ENCODE measurements around the gene IRGC.
A peak's percentile ranks its signal among the peaks of the same experiment; 100 is the strongest.

IRGC gene

GRCh38 chr19:43725468-43725867 lies 9.6 kb downstream of the IRGC start:
- no peak for DNase-seq (ENCODE audit: low spot score)

DNA sequence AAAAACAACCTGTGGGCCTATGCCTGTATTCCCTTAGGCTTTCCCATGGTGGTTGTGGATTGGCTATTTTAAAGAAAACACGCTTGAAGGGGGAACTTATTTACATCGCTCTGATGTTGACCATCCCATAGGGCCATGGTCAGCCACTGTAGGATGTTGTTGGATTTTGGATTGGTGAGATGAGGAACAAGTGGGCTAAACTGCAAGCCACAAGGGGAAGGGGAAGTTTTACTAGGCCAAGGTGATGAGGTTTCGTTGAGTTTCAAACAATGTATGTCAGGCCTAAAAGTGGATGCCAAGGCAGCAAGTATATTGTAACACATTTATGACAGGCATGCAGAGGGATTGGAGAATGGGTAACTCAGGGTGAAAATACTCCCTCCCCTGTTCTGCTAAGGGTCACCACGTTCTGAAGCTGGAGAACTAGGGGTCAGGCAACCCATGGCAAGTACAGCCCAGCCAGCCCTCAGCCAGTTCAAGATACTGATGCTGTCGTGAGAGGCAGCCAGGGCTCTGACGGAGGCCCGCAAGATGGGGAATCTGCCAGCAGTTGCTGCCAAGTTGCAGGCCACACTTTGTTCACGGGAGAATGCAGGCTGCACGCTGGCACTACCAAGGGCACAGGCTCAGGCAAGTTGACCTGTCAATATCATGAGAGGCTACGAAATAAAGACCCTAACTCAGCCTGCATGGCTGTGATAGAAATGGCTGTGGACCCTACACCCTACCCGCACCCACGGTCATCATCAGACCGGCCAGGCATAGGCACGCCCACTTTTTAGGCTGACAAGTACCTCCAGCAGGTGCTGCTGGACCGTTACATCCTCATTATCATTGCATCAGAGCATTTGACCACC lies 11.1 kb downstream of the IRGC start:
- DNase-seq (ENCODE audit: low spot score), result no peak

- DNase-seq (ENCODE audit: low spot score), result no peak
Observed at GRCh38 chr19:43727593-43727853, 11.6 kb downstream of the IRGC start.

DNA sequence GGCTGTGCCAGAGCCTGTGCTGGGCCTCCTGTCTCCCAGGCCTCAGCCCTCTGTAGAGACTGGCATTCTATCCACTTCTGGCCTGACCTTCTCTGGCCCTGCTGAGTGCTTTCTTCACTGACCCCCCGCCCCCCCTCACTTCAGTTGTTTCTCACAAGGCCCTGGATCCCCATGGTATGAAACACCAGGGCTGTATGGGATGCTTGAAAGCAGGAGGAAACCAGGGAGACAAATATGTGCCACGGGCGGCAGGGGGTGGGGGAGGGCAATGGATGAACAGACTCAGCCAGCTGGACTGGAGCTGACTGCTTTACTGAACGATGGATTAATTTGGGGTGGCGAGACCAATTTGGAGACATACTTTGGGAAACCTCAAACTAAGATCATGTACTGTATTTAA lies 14.0 kb downstream of the IRGC start:
- DNase-seq (ENCODE audit: low spot score), result no peak

DNA sequence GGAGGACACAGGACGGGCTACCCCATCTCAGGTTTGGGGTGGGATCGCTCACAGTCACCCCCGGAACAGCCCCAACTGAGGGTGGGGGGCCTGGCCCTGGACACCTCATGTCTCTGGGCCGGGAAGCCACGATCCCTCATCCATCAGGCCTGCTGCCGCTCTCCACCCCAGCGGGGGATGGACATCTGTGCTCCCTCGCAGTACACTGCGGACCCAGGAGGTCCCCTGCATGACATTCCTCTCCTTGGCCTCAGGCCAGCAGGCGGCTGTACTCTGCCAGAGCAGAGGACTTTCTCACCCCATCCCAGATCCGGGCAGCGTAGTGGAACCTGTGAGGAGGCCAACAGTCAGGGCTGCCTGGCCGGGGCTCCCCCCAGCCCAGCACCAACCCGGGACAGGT lies 15.5 kb downstream of the IRGC start:
- no peak for DNase-seq (ENCODE audit: low spot score)

DNA sequence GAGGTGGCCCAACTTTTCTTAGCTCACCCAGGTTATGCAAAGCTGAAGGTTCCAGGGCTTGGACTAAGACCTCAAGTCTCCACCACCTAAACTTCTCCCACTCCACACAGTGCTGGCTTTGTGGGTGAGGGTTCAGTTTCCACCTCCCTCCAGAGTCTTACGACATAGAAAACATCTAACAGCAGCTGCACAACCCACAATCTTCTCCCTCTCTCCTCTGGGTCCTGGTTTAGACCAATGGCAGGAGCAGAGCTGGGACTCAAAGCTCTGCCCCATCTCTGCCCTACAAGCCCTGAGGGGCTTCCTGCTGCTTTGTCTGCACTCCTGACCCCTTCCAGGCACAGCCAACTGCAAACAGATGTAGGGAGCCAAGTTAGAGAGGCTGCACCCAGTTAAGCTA lies 16.0 kb downstream of the IRGC start:
- DNase-seq (ENCODE audit: low spot score), result no peak

- no peak for DNase-seq (ENCODE audit: low spot score)
Observed at GRCh38 chr19:43735013-43735412, 19.1 kb downstream of the IRGC start.

- peak; percentile 86 for DNase-seq (ENCODE audit: low spot score)
Observed at GRCh38 chr19:43735957-43736356, 20.1 kb downstream of the IRGC start.

DNA sequence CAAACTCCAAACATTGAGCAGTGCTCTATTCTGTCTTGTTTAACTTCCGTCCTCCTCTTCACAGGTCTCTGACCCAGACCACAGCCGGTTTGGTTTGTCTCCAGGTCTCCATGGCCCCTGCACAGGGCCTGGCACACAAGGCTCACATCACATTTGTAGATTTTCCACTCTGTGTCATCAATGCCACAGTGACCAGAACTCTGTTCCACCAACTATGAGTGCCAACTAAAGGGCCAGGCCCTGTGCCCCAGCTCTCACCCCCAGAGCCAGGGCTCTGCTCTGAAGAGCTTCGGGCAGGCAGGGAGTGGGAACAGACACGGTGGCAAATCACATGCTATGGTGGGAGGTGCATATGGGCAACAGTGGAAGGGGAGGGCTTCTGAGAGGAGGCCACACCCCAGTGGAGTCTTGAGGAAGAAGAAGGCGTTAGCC lies 22.9 kb downstream of the IRGC start:
- DNase-seq (ENCODE audit: low spot score), result no peak

- no peak for DNase-seq (ENCODE audit: low spot score)
Observed at GRCh38 chr19:43739439-43740235, 23.8 kb downstream of the IRGC start.

DNA sequence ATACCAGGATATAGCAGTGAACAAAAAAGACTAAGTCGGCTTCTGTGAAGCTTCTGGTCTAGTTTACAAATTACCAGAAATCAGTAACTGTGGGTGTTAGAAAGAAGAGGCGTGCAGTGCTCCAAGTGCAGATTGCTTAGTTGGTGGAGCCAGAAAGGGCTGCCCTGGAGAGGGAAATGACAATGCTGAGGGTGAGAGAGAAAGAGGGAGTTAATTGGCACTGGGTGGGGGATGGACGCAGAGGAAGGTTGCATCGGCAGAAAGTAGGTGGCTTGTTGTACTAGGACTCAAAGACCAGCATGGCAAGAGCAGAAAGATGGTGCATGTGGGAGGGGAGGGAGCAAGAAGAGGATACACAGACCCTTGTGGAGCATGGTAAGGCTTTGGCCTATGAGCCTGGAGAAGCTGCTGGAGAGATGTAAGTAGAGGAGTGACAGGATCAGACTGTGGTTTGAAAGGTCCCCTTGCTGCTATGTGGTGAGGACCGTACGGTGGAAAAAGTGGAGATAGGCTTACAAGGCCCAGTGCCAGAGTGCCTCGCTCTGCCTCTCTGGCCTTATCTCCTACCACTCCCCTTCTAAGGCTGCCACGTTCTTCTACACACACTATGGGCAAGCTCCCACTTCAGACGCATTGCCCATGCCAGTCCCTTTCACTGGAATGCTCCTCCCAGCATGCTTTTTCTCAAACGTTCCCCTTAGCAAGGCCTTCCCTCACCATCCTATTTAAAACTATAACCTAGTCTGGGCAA lies 25.4 kb downstream of the IRGC start:
- DNase-seq (ENCODE audit: low spot score), result no peak

- DNase-seq (ENCODE audit: low spot score), result peak; percentile 47
Observed at GRCh38 chr19:43743059-43743458, 27.2 kb downstream of the IRGC start.

DNA sequence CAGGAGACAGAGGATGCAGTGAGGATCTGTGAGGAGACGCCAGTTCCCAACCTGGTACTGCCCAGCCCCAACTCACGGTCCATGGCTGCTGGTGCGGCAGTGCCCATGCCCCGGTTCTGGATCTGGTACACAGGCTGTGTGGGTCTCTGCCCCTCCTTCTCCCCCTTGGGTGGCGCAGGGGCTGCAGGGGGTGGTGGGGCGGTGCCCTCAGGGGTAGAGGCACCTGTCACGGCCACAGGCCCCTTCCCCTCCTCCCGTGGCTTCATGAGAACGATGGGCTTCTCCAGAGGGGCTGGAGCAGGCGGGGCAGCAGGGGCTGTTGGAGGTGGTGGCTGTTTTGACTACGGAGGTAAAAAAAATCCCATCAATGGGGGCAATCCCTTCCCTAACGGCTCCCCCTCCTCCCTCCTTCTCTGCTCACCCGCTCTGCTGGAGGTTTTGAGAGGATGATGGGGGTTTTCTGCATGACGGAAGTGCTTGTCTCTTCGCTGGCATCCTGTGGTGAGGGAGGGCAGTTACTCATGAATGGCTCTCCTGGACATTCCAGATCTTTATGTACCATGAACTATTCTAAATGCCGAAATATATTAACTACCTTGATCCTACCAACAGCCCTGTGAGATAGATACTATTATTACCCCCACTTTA lies 31.8 kb downstream of the IRGC start:
- DNase-seq (ENCODE audit: low spot score), result no peak

DNA sequence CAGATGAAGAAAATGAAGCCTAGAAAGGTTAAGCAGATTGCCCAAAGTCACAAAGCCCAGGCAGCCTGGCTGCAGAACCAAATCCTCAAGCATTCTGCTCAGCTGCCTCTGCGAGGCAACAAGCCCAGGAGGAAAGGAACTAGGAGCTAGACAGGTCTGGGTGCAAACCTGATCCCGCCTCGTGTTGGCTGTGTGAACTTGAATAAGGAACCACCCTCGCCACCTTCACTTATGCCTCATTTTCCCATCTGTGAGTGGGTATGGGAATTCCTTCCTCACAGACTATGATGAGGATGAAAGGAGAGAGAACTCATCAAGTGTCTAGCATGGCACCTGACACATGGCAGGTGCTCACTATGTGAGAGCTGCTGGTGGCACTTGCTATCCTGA lies 32.3 kb downstream of the IRGC start:
- DNase-seq (ENCODE audit: low spot score), result no peak

DNA sequence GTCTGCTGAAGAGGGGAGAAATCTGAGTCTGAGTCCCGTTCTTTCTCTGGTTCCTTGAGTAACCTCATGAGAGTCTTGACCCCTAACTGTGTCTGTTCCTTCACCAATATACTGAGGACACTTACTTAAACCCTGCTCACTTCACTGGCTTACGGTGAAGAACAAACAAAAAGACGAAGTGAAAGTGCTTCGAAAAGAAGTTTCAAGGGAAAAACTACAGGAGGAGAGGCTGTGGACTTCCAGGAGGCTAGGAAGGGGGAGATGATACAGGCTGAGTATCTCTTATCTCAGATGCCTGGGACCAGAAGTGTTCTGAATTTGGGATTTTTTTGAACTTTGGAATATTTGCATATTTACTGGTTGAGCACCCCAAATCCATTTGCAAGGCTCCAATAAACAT lies 32.8 kb downstream of the IRGC start:
- DNase-seq (ENCODE audit: low spot score), result no peak

DNA sequence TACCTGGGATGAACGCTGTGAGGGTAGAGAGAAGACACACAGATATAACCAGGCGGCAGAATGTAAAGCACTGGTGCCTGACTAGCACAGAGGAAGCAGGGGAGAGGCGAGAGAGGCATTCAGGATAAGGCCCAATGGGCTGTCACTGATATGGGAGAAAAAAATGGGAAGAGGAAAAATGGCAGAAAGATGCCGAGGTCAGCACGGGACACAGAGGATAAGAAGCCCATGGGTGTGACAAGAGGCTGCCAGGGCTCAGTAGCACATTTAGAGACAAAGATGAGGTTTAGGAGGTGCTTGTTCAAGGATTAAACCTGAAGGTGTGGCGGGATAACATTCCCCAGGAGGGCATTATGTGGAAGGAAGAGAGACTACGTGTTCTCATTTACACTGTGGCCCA lies 33.3 kb downstream of the IRGC start:
- DNase-seq (ENCODE audit: low spot score), result no peak

- DNase-seq (ENCODE audit: low spot score), result no peak
Observed at GRCh38 chr19:43749898-43750297, 34.0 kb downstream of the IRGC start.

DNA sequence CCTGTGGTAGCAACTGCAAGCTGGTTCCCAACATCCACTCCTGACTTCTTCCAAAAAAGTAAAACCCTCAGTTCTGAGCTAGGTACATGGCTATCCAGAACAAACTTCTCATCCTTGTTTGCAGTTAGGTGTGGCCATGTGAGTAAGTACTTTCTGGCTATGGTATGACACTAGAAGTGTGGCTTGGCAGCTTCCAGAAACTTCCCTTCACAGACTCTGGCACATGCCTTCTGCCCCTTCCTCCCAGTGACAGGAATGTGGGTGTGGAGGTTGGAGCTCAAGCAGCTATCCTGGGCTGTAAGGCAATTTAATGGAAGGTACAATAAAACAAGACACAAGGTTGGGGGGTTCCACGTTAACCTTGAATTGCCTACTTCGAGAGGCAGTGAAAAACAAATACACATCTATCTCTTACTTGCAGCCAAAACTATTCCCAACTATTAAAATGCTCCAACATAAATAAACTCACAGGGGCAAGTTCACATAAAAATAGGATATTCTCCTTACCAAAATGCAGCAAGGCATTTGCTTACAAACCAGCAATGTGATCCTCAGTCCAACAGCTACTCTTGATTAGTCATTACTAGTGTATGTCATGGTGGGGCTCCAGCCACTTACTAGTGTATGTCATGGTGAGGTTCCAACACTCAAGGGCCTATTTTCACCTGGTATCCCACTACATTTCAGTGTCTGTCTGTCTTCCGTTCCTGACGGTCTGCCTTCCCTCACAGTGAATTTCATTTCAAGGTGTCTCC lies 35.8 kb downstream of the IRGC start:
- DNase-seq (ENCODE audit: low spot score), result no peak

DNA sequence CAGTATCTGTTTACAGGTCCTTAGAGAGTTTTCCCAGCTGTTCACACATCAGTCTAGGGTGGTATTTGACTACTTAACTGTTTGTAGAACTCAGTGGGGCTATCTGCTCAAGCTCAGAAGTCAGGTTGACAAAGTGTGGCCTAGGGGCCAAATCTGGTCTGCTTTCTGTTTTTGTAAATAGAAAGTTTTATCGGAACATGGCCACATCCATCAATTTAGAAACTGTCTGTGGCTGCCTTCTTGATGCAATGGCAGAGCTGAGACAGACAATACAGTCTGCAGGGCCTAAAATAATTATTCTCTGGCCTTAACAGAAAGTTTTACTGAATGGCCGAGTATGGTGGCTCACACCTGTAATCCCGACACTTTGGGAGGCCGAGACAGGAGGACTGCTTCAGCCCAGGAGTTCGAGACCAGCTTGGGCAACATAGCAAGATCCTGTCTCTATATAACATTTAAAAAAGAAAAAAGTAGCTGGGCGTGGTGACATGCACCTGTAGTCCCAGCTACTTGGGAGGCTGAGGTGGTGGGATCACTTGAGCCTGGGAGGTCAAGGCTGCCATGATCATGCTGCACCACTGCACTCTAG lies 36.5 kb downstream of the IRGC start:
- no peak for DNase-seq (ENCODE audit: low spot score)

- no peak for DNase-seq (ENCODE audit: low spot score)
Observed at GRCh38 chr19:43754253-43754502, 38.3 kb downstream of the IRGC start.

DNA sequence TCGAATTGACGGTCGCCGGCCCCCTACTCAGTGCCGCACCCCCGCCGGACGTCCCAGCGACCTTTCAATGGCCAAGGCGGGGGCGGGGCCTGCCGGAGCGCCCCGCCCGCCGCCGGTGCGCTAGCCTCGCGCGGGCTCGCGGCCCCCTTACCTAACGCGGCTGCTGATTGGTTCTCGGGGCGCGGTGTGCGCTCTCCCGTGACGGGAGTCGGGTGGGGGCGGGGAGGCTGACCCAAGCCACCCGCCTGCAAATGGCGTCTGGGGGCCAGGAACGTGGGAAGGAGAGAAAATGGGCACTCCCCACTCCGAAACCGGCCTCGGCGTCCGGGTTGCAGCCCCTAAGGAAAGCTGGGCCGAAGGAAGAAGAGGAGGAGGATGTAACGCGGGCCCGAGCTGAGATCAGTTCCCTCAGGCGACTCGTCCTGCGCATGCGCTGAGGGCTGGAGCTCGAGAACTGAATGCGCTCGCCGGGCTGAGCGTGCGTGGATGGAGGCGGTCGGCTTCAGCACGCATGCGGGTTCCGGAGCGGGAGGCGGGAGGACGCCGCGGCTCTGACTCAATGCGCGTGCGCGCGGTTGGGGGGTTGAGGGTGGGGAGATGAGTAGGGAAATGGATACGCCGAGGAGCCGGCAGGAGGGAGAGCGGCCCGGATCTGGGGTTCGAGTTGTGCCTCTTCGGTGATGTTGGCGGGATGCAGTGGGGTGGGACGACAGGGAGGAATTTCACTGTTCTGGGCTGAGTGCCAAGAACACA lies 38.8 kb downstream of the IRGC start, which contains the start of gene SMG9:
TSS of gene SMG9 (minus strand) at position 460 of the 753 bp plus-strand sequence. CDS start 4,221 bp downstream, outside the sequence.
- DNase-seq (ENCODE audit: low spot score), result peak; percentile 99

All from hepatic stellate cell (primary cell).